ENCODE results near the gene APBB2. TPM values are rescaled to one million over a fixed set of nuclear protein-coding genes. Genes with fewer than 3 reads are reported as not detected.

Gene APBB2
- total and polyA plus RNA-seq, 2 of the 8 experiments (the other 6 are each of a cell fraction or from before 2014, with no cell fraction given) = 58.7 to 59.4 TPM

DNA sequence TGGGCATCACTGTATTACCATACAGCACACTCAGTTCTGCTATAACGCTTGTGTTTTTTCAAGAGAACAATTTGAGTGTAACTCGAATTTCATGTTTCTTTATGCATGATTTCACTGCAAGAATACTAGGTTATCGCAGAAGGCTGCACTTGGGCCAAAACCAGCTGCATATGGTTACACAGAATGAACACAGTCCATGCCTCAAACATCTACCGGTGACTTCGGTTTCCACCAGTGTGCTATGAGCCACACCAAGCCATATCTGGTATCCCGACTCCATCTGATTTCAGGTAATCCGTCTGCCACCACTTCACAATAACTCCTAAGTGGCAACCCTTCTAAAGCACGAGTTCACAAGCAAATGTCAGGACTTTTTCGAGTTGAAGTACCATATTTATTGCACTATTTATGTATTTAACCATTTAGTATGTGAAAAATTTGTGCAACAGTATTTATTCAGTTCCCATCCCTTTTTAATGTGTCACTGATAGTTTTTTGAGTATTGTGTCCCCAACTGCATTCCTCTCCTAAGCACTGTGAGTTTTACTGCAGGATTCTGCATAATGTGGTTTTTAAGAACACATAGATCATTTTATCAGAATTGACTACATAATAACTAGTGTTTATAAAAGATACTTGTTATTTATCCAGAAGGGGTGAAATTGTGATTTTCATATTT lies 111.8 kb downstream of the APBB2 start (continued):
- TF ChIP-seq RNF2 (IDR thresholded peaks at IDR 0.05; ENCODE audit: borderline replicate concordance, low read depth, low read length, missing control alignments, poor library complexity, severe bottlenecking) (no peak), SIN3A (conservative IDR thresholded peaks at IDR 0.05 in 1 of 2, IDR thresholded peaks at IDR 0.05 in 1 of 2; ENCODE audit: low read depth in 1 of 2, low read length in 2 of 2) (no peak), FOSL1 (IDR thresholded peaks at IDR 0.05; ENCODE audit: insufficient read depth, low read depth, low read length) (no peak), RFX5 (IDR thresholded peaks at IDR 0.05; ENCODE audit: borderline replicate concordance, low read depth, low read length) (no peak), SAP30 (IDR thresholded peaks at IDR 0.05; ENCODE audit: insufficient read depth, insufficient replicate concordance, low read length) (no peak), ZNF274 (IDR thresholded peaks at IDR 0.05; ENCODE audit: borderline replicate concordance, extremely low read depth, low read length) (no peak), SP4 (IDR thresholded peaks at IDR 0.05; ENCODE audit: low read length) (no peak), TCF12 (IDR thresholded peaks at IDR 0.05; ENCODE audit: low read depth, low read length) (no peak)

Measured in H1 (cell line).